GM13977 (cell line): ENCODE results near the gene MYRIP.

ENCODE experiments used
- DNase-seq: peaks from one replicate; pipeline ENCODE4 v3.0.0; 2012; ENCODE audit warnings: low spot score
- in situ Hi-C: fragments of 300-500 bp; cut with MboI; formaldehyde crosslinking; loops from one replicate; pipeline ENCODE4 v1.12.0; 2022; ENCODE audit warnings: low sequenced_read_pairs, low pct_unique_long_range_greater_than_20kb, mixed read lengths, inconsistent platforms; ENCODE audit not compliant: unreplicated experiment
- TF ChIP-seq, protein P1 (sequence below): IDR thresholded peaks from 2 replicates; pipeline ENCODE4 v1.5.1; 2012; ENCODE audit warnings: mild to moderate bottlenecking, control low read depth; ENCODE audit not compliant: insufficient read depth; ENCODE audit errors: extremely low read depth, missing control alignments

Gene MYRIP

GRCh38 chr3:40291471-40291870, 482.1 kb downstream of the MYRIP start:
- no peak for DNase-seq
- TF ChIP-seq, protein P1, sequence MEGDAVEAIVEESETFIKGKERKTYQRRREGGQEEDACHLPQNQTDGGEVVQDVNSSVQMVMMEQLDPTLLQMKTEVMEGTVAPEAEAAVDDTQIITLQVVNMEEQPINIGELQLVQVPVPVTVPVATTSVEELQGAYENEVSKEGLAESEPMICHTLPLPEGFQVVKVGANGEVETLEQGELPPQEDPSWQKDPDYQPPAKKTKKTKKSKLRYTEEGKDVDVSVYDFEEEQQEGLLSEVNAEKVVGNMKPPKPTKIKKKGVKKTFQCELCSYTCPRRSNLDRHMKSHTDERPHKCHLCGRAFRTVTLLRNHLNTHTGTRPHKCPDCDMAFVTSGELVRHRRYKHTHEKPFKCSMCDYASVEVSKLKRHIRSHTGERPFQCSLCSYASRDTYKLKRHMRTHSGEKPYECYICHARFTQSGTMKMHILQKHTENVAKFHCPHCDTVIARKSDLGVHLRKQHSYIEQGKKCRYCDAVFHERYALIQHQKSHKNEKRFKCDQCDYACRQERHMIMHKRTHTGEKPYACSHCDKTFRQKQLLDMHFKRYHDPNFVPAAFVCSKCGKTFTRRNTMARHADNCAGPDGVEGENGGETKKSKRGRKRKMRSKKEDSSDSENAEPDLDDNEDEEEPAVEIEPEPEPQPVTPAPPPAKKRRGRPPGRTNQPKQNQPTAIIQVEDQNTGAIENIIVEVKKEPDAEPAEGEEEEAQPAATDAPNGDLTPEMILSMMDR: no peak
- in situ Hi-C loops: no loop called here

- in situ Hi-C loops: no loop called here
- no peak for DNase-seq
- TF ChIP-seq, protein P1: no peak
Measured at GRCh38 chr3:40292637-40293349, 483.4 kb downstream of the MYRIP start.

DNA sequence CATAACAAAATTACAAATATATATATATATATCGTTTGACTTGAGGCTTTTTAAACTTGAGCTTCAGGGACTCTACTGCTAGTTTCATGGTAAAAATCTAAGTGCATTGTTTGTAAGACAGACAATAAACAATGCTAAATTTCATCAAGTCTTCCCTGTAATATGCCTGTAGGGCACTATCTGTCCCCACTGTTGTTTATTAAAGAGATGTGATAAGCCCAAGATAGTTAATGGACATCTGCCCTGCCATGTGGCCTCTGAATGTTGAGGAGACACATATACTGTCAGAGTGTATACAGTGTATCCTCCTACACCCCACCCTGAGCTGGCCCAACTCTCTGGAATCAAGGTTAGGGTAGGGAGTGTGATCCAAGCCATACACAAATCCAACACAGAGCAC, 485.0 kb downstream of the MYRIP start:
- in situ Hi-C loops: no loop called here
- TF ChIP-seq, protein P1: no peak
- no peak for DNase-seq

- in situ Hi-C loops: no loop called here
- DNase-seq: no peak
Measured at GRCh38 chr3:40298075-40298474, 488.7 kb downstream of the MYRIP start.

DNA sequence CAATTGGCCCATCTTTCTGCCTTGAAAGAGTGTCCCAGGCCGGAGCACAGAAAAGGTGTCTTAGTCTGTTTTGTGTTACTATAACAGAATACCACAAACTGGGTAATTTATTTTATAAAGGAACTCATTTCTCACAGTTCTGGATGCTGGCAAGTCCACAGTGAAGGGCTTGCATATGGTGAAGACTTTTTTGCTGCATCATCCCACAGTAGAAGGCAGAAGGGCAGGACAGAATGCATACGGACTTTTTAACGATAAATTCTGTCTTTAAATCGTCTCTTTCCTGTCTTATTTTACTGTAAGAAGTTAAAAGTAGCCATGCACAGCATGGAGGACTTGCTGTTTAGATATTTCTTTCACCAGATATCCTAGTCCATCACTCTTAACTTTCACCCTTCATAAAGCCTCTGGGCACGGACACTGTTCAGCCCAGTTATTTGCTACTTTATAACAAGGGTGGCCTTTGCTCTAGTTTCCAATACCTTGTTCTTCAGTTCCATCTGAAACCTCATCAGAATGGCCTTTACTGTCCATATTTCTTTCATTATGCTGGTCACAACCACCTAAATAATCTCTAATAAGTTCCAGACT, 489.8 kb downstream of the MYRIP start:
- DNase-seq: no peak
- in situ Hi-C loops: no loop called here
- TF ChIP-seq, protein P1: no peak

More at GRCh38 chr3:40298075-40298474, 488.7 kb downstream of the MYRIP start:
- TF ChIP-seq, protein P1: no peak

DNA sequence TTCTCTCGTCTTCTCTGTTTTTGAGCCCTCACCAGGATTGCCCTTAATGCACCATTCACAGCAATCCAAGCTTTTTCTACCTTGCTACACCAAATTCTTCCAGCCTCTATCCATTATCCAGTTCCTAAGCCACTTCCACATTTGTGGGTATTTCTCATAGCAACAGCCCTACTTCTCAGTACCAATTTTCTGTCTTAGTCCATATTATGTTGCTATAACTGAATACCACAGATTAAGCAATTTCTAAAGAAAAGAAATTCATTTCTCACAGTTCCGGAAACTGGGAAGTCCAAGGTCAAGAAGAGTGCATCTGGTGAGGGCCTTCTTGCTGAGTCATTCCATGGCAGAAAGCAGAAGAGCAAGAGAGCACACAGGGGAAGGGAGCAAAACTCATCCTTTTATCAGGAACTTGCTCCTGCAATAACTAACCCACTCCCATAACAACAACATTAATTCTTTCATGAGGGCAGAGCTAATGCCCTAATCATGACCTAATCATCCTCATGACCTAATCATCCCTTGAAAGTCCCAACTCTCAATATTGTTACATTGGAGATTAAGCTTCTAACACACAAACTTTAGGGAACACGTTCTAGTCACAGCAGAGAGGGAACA, 490.4 kb downstream of the MYRIP start:
- no peak for DNase-seq
- TF ChIP-seq, protein P1: no peak
- in situ Hi-C loops: loop anchor here (25.0 kb wide), 1 partner anchor 1587 kb away; no protein-coding TSS in a partner anchor
